K562 (cell line): ENCODE measurements around the gene NUP85. TPM values are rescaled to one million over a fixed set of nuclear protein-coding genes. Genes with fewer than 3 reads are reported as not detected.

Experiments used
- ATAC-seq: fragments of 200-7000 bp; cut with Tn5 transposase; 3 replicates; pipeline ENCODE4 v1.9.1; 2020; ENCODE audit warnings: moderate library complexity
- BruUV-seq: library from RNA; stranded (reverse); fragments of 400-500 nt; replicated peaks from 2 replicates; lab custom pipeline; 2021; lab: Mats Ljungman, UMichigan
- CTCF ChIA-PET: fragments of 300-600 bp; formaldehyde crosslinking; extraction: SDS; loops from one replicate; lab custom pipeline; 2021; ENCODE audit warnings: low intra/inter-chr PET ratio; lab: Yijun Ruan, JAX
- POLR2A ChIA-PET: fragments of 300-600, 350-650 bp; sonication (Branson Sonifier 250); formaldehyde crosslinking; extraction: SDS; loops from one replicate; lab custom pipeline; 2021; ENCODE audit warnings: antibody characterized with exemption, inconsistent platforms; lab: Yijun Ruan, JAX
- DNase-seq, 4 experiments: peaks; one replicate each; pipeline versions ENCODE4 v3.0.0 to v3.0.0-alpha.2; 2011 to 2018; ENCODE audit warnings: low spot score in 3 of 4, mixed read lengths in 3 of 4; ENCODE audit errors: extremely low read depth in 1 of 4
- FAIRE-seq: peaks from 2 replicates; lab custom pipeline; 2011; peaks lifted over from hg19 to GRCh38; lab: Jason Lieb, UNC
- H2AFZ ChIP-seq: 2 replicates; pipeline ENCODE4 v1.6.0; 2011; ENCODE audit warnings: low read depth, low read length, control low read depth, inconsistent platforms
- H3K27ac ChIP-seq: fragments of 200-600 bp; 3 replicates; pipeline ENCODE4 v1.8.0; 2011; ENCODE audit warnings: low read depth, mild to moderate bottlenecking, control low read depth, inconsistent platforms, low read length, moderate library complexity, mixed read lengths; ENCODE audit errors: extremely low read depth
- H3K27me3 ChIP-seq, 2 experiments: fragments of 300-600 bp in 1 of 2; 2 replicates in 1 of 2; 3 replicates in 1 of 2; pipeline versions ENCODE4 v1.6.0 to v1.8.0; 2011; ENCODE audit warnings: inconsistent platforms in 2 of 2, low read length in 2 of 2, mild to moderate bottlenecking in 1 of 2, mixed read lengths in 1 of 2, moderate library complexity in 1 of 2; ENCODE audit not compliant: control insufficient read depth in 2 of 2, insufficient read depth in 2 of 2
- H3K36me3 ChIP-seq: fragments of 300-600 bp; 3 replicates; pipeline ENCODE4 v1.8.0; 2011; ENCODE audit warnings: mild to moderate bottlenecking, low read length, inconsistent platforms; ENCODE audit not compliant: control insufficient read depth, insufficient read depth
- H3K4me1 ChIP-seq, 2 experiments: fragments of 200-600 bp in 1 of 2; replicated peaks in 1 of 2; 2 replicates in 1 of 2; 3 replicates in 1 of 2; pipeline versions ENCODE4 v1.5.1 to v1.8.0; 2011; ENCODE audit warnings: inconsistent platforms in 2 of 2, low read length in 2 of 2, mild to moderate bottlenecking in 1 of 2, mixed read lengths in 1 of 2, moderate library complexity in 1 of 2; ENCODE audit not compliant: control insufficient read depth in 2 of 2, insufficient read depth in 2 of 2
- H3K4me2 ChIP-seq: 2 replicates; pipeline ENCODE4 v1.6.1; 2011; ENCODE audit warnings: low read length, control low read depth, inconsistent platforms, mixed read lengths; ENCODE audit not compliant: insufficient read depth
- H3K4me3 ChIP-seq: fragments of 200-600 bp; sonication (generic), shearing (Covaris generic); 2 replicates; pipeline ENCODE4 v1.5.1; 2016; ENCODE audit warnings: control low read depth, inconsistent platforms
- H3K79me2 ChIP-seq: fragments of 200-600 bp; 3 replicates; pipeline ENCODE4 v1.8.0; 2011; ENCODE audit warnings: low read length, inconsistent platforms; ENCODE audit not compliant: control insufficient read depth, insufficient read depth
- H3K9ac ChIP-seq, 2 experiments: 2 replicates each; pipeline versions ENCODE4 v1.6.0 to v1.6.1; 2011; ENCODE audit warnings: low read depth in 2 of 2, low read length in 2 of 2, control low read depth in 1 of 2, inconsistent platforms in 1 of 2, mild to moderate bottlenecking in 1 of 2, mixed read lengths in 1 of 2; ENCODE audit not compliant: insufficient read depth in 1 of 2
- H3K9me1 ChIP-seq: one replicate; pipeline ENCODE4 v1.6.0; 2011; ENCODE audit warnings: inconsistent platforms, mild to moderate bottlenecking, low read length, moderate library complexity; ENCODE audit not compliant: control insufficient read depth, insufficient read depth
- H3K9me3 ChIP-seq: replicated peaks from 2 replicates; pipeline ENCODE4 v1.5.1; 2011; ENCODE audit warnings: low read depth, low read length, inconsistent platforms; ENCODE audit not compliant: control insufficient read depth, insufficient read depth
- H4K20me1 ChIP-seq: replicated peaks from 2 replicates; pipeline ENCODE4 v1.6.1; 2011; ENCODE audit warnings: low read length, inconsistent platforms, mixed read lengths; ENCODE audit not compliant: control insufficient read depth, insufficient read depth
- ADNP ChIP-seq: fragments of 200-800 bp; sonication (Bioruptor generic); IDR thresholded peaks from 2 replicates; pipeline ENCODE4 v1.6.1; 2016; ENCODE audit warnings: missing genetic modification characterization, missing compliant biosample characterization
- ARNT ChIP-seq, 2 experiments: fragments of 450-650 bp; IDR thresholded peaks; 2 replicates each; pipeline ENCODE4 v1.6.1; 2016; ENCODE audit warnings: mild to moderate bottlenecking in 1 of 2
- HDAC1 ChIP-seq, 2 experiments: fragments of 450-650 bp; IDR thresholded peaks; 2 replicates each; pipeline ENCODE4 v1.6.1; 2016 to 2017; ENCODE audit warnings: inconsistent platforms in 1 of 2, mild to moderate bottlenecking in 1 of 2, moderate library complexity in 1 of 2
- ILK ChIP-seq: fragments of 450-650 bp; IDR thresholded peaks from 2 replicates; pipeline ENCODE4 v1.6.1; 2016; ENCODE audit warnings: missing genetic modification characterization, low read depth, mild to moderate bottlenecking, missing compliant biosample characterization, moderate library complexity, borderline replicate concordance
- RB1 ChIP-seq: fragments of 450-650 bp; IDR thresholded peaks from 2 replicates; pipeline ENCODE4 v1.6.1; 2017; ENCODE audit warnings: low read depth, mild to moderate bottlenecking
- RNF2 ChIP-seq: sonication (generic); IDR thresholded peaks from 2 replicates; pipeline ENCODE4 v1.6.1; 2016
- SFPQ ChIP-seq: fragments of 200-400 bp; formaldehyde crosslinking; IDR thresholded peaks from 2 replicates; pipeline ENCODE4 v1.6.1; 2017; ENCODE audit warnings: mild to moderate bottlenecking, low read depth, low read length, moderate library complexity
- ZFX ChIP-seq: sonication (generic); formaldehyde crosslinking; IDR thresholded peaks from 2 replicates; pipeline ENCODE4 v1.8.0; 2022; ENCODE audit warnings: mild to moderate bottlenecking, missing genetic modification reagents, moderate library complexity
- ZHX1 ChIP-seq: fragments of 150-350 bp; conservative IDR thresholded peaks from 2 replicates; pipeline ENCODE4 v1.6.1; 2014; ENCODE audit warnings: low read length
- ZKSCAN1 ChIP-seq: fragments of 150-350 bp; IDR thresholded peaks from 2 replicates; pipeline ENCODE4 v1.6.1; 2016; ENCODE audit warnings: low read depth, low read length
- ZNF717 ChIP-seq: fragments of 250-450 bp; sonication (Bioruptor Pico); IDR thresholded peaks from 2 replicates; pipeline ENCODE4 v1.5.0; 2021
- WGBS: fragments of 100-300 bp; shearing (Covaris generic); methylation state at CpG from one replicate; pipeline ENCODE4 v1.1.6; 2016; ENCODE audit warnings: low coverage, mixed read lengths; ENCODE audit not compliant: insufficient coverage; ENCODE audit errors: missing lambda C conversion rate; 5-methylcytosine and 5-hydroxymethylcytosine counted together
- in situ Hi-C: fragments of 300-500 bp; cut with MboI; formaldehyde crosslinking; loops from 4 replicates; pipeline ENCODE4 v1.15.0; 2018; ENCODE audit warnings: inconsistent platforms, mixed read lengths
- intact Hi-C: fragments of 100-400 bp; cut with micrococcal nuclease; formaldehyde crosslinking; loops from 2 replicates; pipeline ENCODE4 v1.14.2; 2022
- polyA plus RNA-seq, 8 experiments: library from polyadenylated mRNA; depleted of rRNA in 4 of 8; stranded (reverse) in 5 of 8; unstranded in 3 of 8; fragments of >200 nt; fragmentation: Nextera tagmentation in 2 of 8; fragmentation: Illumina TruSeq in 1 of 8; extraction: Ambion mirVana in 2 of 8; extraction: Trizol in 1 of 8; gene quantifications; 2 replicates each; pipeline versions ENCODE4 v1.2.1 to v1.2.3, GENCODE V29; 2011 to 2014; ENCODE audit warnings: inconsistent platforms in 1 of 8, missing spikeins in 1 of 8
- total RNA-seq, 7 experiments: library from RNA; depleted of rRNA in 6 of 7; stranded (reverse); fragments of >200 nt in 6 of 7; fragmentation: Illumina TruSeq in 2 of 7; extraction: Trizol in 2 of 7; gene quantifications; 2 replicates each; pipeline versions ENCODE4 v1.2.1 to v1.2.3, GENCODE V29; 2011 to 2021; ENCODE audit warnings: low replicate concordance in 1 of 7

The NUP85 gene
- total and polyA plus RNA-seq, 9 of the 15 experiments (the other 6 are each of a cell fraction or from before 2014, with no cell fraction given) = 50.2 to 177 (median 110) TPM

DNA sequence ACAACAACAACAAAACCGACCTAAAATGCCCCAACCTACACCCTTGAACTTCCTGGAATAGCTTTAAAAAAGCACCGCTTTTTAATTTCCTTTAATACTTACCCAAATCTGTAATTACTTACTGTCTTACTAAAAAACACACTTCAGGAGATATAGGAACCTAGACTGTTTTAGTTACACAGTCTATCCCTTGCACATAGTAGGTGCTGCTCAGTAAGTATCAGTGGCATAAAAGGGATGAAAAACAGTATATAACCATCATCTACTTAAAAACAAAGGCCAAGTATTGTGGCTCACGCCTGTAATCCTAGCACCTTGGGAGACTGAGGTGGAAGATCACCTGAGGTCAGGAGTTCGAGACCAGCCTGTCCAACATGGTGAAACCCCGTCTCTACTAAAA, 28.9 kb upstream of the NUP85 start:
- Histone ChIP-seq H4K20me1 (peaks cover 4% of the 10 kb centered on the region; the same call in 1 of the 2 replicates), H3K9ac (no peak overlapping the region), H3K79me2 (peaks cover 88% of the 10 kb centered on the region), H3K27me3 (no peaks in the 10 kb centered on the region), H3K4me3 (no peak overlapping the region), H3K4me1 (peaks cover 5 to 10% of the 10 kb centered on the region in 2 experiments; a peak in 4 of 5 replicates), H3K9me3 (no peaks in the 10 kb centered on the region), H3K4me2 (no peak overlapping the region), H3K36me3 (peaks cover 93% of the 10 kb centered on the region), H3K27ac (no peak overlapping the region), H3K9me1 (no peaks in the 10 kb centered on the region), H2AFZ (no peak overlapping the region)
- TF ChIP-seq ZKSCAN1 (peak; percentile 88), RB1 (no peak)
- POLR2A ChIA-PET = interaction anchor here (0.6 to 7.1 kb wide), 5 partner anchors 10 to 103 kb away, joined by 3 to 55 read pairs (median 4); partner anchors contain the start of gene JPT1
- BruUV-seq = no TSS peak
- intact Hi-C loops (no loop called here), in situ Hi-C loops (no loop called here)
- no peak for FAIRE-seq
- CTCF ChIA-PET = no interaction called here
- 98% methylated on average over 5 of the region's 5 CpGs for WGBS
- ATAC-seq = no peak
- no peak for DNase-seq

GRCh38 chr17:75178453-75178852, 27.0 kb upstream of the NUP85 start:
- Histone ChIP-seq H2AFZ (no peak overlapping the region), H3K9ac (no peak overlapping the region), H3K9me1 (no peaks in the 10 kb centered on the region), H3K4me1 (peaks cover 5 to 22% of the 10 kb centered on the region in 2 experiments; a peak in 4 of 5 replicates), H3K4me2 (no peak overlapping the region), H3K4me3 (no peak overlapping the region), H3K27me3 (no peaks in the 10 kb centered on the region), H4K20me1 (no peaks in the 10 kb centered on the region), H3K27ac (no peak overlapping the region), H3K9me3 (no peaks in the 10 kb centered on the region), H3K79me2 (peaks cover 89% of the 10 kb centered on the region), H3K36me3 (peaks cover 74% of the 10 kb centered on the region)
- FAIRE-seq = no peak
- DNase-seq = no peak
- in situ Hi-C loops = no loop called here
- no peak for ATAC-seq
- ChIA-PET POLR2A (no interaction called here), CTCF (no interaction called here)
- BruUV-seq = no TSS peak
- intact Hi-C loops = no loop called here
- WGBS = 93% methylated on average over 4 of the region's 6 CpGs
- TF ChIP-seq ARNT (IDR thresholded peaks at IDR 0.05) = no peak
- no peak for TF ChIP-seq HDAC1 (IDR thresholded peaks at IDR 0.05)
- no peak for TF ChIP-seq RNF2
- TF ChIP-seq ADNP = no peak
- TF ChIP-seq ZFX (CRISPR knock-in tag) = no peak
- no peak for TF ChIP-seq ILK (tag)
- TF ChIP-seq ZNF717 (CRISPR knock-in tag) = no peak
- TF ChIP-seq SFPQ = no peak
- TF ChIP-seq ZHX1 = no peak
